GM21717 (cell line): ENCODE measurements around the gene LMOD2.

Experiments
- ATAC-seq: cut with Tn5 transposase; IDR thresholded peaks from one replicate; pipeline ENCODE4 v1.9.1; 2021; ENCODE audit warnings: mild to moderate bottlenecking, moderate library complexity; ENCODE audit not compliant: unreplicated experiment

Gene LMOD2

GRCh38 chr7:123669485-123669884 is 13.8 kb downstream of the LMOD2 start:
- ATAC-seq, result no peak

GRCh38 chr7:123673137-123673732 is 17.6 kb downstream of the LMOD2 start:
- no peak for ATAC-seq

- ATAC-seq, result no peak
These were observed 18.2 kb downstream of the LMOD2 start for GRCh38 chr7:123673752-123674398.

- no peak for ATAC-seq
These were observed 18.9 kb downstream of the LMOD2 start for GRCh38 chr7:123674399-123675180.

GRCh38 chr7:123675181-123675473 is 19.5 kb downstream of the LMOD2 start:
- no peak for ATAC-seq

GRCh38 chr7:123677061-123677715 is 21.5 kb downstream of the LMOD2 start:
- no peak for ATAC-seq

GRCh38 chr7:123679614-123680013 is 23.9 kb downstream of the LMOD2 start:
- ATAC-seq, result no peak

- no peak for ATAC-seq
These were observed 24.9 kb downstream of the LMOD2 start for GRCh38 chr7:123680580-123680979.

- ATAC-seq, result no peak
These were observed 25.9 kb downstream of the LMOD2 start for GRCh38 chr7:123681561-123681960.

GRCh38 chr7:123682690-123683089 is 27.0 kb downstream of the LMOD2 start:
- ATAC-seq, result no peak

GRCh38 chr7:123687161-123687560 is 31.5 kb downstream of the LMOD2 start:
- ATAC-seq, result no peak

GRCh38 chr7:123687727-123688126 is 32.1 kb downstream of the LMOD2 start:
- no peak for ATAC-seq

- no peak for ATAC-seq
These were observed 33.6 kb downstream of the LMOD2 start for GRCh38 chr7:123689250-123689649.

GRCh38 chr7:123690550-123690949 is 34.9 kb downstream of the LMOD2 start:
- no peak for ATAC-seq

GRCh38 chr7:123692471-123692877 is 36.8 kb downstream of the LMOD2 start:
- no peak for ATAC-seq

GRCh38 chr7:123695944-123696677 is 40.4 kb downstream of the LMOD2 start:
- no peak for ATAC-seq

GRCh38 chr7:123705211-123705901 is 49.7 kb downstream of the LMOD2 start:
- no peak for ATAC-seq

- no peak for ATAC-seq
These were observed 53.9 kb downstream of the LMOD2 start for GRCh38 chr7:123709525-123709924.

GRCh38 chr7:123710683-123711082 is 55.0 kb downstream of the LMOD2 start:
- no peak for ATAC-seq

- peak; percentile 42 for ATAC-seq
These were observed 56.2 kb downstream of the LMOD2 start for GRCh38 chr7:123711832-123712293.
